ENCODE data around the gene IP6K1. TPM values are rescaled to one million over a fixed set of nuclear protein-coding genes. Genes with fewer than 3 reads are reported as not detected.

IP6K1 gene
- total RNA-seq, 1 donor from 2014 or later: 39.5 TPM

DNA sequence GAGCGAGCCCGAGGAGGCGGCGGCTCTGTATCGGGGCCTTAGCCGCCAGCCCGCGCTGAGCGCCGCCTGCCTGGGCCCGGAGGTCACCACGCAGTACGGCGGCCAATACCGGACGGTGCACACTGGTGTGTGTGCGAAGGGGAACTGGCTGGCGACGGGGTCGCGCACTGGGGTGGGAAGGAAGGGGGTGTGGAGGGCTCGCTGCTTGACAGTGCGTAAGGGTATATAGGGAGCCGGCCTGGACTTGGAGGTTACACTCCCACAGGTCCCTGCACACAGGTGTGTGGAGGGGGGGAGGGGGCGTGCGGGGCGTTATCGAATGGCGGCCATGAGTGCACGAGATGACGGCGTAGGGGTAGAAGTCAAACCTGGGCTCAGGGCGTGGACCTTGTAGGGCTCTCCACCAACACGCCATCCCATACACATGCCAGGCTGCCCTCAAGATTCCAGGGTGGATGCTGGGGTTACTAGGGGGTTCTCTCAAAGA, 111.8 kb downstream of the IP6K1 start:
- ATAC-seq: peak; percentile 39
- H3K27me3 ChIP-seq: no peaks in the 10 kb centered on the region
- peaks cover 36% of the 10 kb centered on the region for H3K36me3 ChIP-seq
- intact Hi-C loops (cut with DNase I): no loop called here
- H3K4me3 ChIP-seq: peak overlapping the region; percentile 90
- DNase-seq: no peak
- H3K9me3 ChIP-seq: no peaks in the 10 kb centered on the region
- peak overlapping the region; percentile 93 for H3K27ac ChIP-seq
- TF ChIP-seq, protein P1, sequence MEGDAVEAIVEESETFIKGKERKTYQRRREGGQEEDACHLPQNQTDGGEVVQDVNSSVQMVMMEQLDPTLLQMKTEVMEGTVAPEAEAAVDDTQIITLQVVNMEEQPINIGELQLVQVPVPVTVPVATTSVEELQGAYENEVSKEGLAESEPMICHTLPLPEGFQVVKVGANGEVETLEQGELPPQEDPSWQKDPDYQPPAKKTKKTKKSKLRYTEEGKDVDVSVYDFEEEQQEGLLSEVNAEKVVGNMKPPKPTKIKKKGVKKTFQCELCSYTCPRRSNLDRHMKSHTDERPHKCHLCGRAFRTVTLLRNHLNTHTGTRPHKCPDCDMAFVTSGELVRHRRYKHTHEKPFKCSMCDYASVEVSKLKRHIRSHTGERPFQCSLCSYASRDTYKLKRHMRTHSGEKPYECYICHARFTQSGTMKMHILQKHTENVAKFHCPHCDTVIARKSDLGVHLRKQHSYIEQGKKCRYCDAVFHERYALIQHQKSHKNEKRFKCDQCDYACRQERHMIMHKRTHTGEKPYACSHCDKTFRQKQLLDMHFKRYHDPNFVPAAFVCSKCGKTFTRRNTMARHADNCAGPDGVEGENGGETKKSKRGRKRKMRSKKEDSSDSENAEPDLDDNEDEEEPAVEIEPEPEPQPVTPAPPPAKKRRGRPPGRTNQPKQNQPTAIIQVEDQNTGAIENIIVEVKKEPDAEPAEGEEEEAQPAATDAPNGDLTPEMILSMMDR (IDR thresholded peaks at IDR 0.05): peak; percentile 2
- peaks cover 12% of the 10 kb centered on the region for H3K4me1 ChIP-seq

Small RNA genes lying within 50 kb of the gene (microRNA-seq; reads per million reads assigned to microRNA genes)
- gene MIR5193 (ENCODE audit: borderline microRNAs expressed): not detected

Other genes starting within 250 kb of the IP6K1 start
- 0.43 TPM for gene BSN, start 232.1 kb downstream of the IP6K1 start, total RNA-seq
- gene APEH, start 112.2 kb downstream of the IP6K1 start, total RNA-seq: 88.5 TPM
- gene MST1, start 97.1 kb downstream of the IP6K1 start, total RNA-seq: 23.7 TPM
- 41.4 TPM for gene RNF123, start 97.0 kb downstream of the IP6K1 start, total RNA-seq
- 0.26 TPM for gene AMIGO3, start 66.9 kb downstream of the IP6K1 start, total RNA-seq
- 34.8 TPM for gene GMPPB, start 62.6 kb downstream of the IP6K1 start, total RNA-seq
- gene CDHR4, start 13.3 kb upstream of the IP6K1 start, total RNA-seq: not detected
- gene INKA1, start 16.7 kb upstream of the IP6K1 start, total RNA-seq: 6.6 TPM
- gene UBA7, start 27.4 kb upstream of the IP6K1 start, total RNA-seq: 110 TPM
- gene TRAIP, start 70.0 kb upstream of the IP6K1 start, total RNA-seq: 1.5 TPM
- gene CAMKV, start 83.4 kb upstream of the IP6K1 start, total RNA-seq: not detected
- 46.2 TPM for gene MST1R, start 117.3 kb upstream of the IP6K1 start, total RNA-seq
- gene MON1A, start 143.3 kb upstream of the IP6K1 start, total RNA-seq: 10.2 TPM
- gene RBM6, start 153.6 kb upstream of the IP6K1 start, total RNA-seq: 110 TPM

Measured in upper lobe of right lung (tissue), 1 donor.